ENCODE measurements around the gene IL27RA. TPM values are rescaled to one million over a fixed set of nuclear protein-coding genes. Genes with fewer than 3 reads are reported as not detected.

IL27RA gene
- total RNA-seq, 1 donor from 2014 or later, result 1.5 TPM

DNA sequence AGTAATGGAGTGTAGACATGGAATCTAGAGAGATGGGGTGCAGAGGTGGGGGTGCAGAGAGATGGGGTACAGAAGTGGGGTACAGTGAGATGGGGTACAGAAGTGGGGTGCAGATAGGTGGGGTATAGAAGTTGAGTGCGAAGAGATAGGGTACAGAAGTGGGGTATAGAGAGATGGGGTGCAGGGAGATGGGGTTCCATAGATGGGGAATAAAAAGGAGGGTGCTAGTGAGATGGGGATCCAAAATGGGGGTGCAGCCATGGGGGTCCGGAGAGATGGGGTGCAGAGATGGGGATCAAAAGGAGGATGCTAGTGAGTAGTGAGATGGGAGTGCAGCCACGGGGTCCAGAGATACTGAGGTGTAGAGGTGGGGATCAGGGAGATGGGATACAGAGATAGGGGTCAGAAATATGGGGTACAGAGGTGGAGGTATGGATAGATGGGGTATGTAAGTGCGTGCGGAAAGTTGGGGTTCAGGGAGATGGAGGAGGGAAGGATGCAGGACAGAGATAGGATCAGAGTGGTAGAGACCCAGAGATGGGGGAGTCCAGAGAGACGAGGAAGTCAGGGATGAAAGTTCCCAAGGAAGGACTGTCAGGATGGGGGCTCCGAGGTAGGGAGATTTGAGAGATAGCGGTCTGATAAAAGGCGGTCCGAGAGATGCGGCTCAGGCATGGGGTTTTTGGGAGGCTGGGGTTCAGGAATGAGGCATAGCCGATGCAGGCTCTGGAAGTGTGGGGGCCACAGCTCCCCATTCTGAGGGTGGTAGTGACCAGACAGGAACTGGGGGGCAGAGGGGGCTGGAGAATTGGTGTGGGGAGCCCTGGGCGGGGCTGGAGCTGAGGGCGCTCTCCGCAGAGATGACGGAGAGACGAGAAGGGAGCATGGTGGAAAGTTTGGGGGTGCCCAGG is 26.9 kb downstream of the IL27RA start:
- H3K4me3 ChIP-seq, result peak overlapping the region; percentile 50 to 59
- no peaks in the 10 kb centered on the region for H3K27me3 ChIP-seq
- peaks cover 12% of the 10 kb centered on the region for H3K4me1 ChIP-seq
- no peak overlapping the region for H3K27ac ChIP-seq
- intact Hi-C loops (cut with DNase I), result no loop called here
- DNase-seq (ENCODE audit: extremely low spot score in 2 of 2), result no peak
- H3K9me3 ChIP-seq, result no peaks in the 10 kb centered on the region
- no peak for TF ChIP-seq POLR2A (IDR thresholded peaks at IDR 0.05)
- TF ChIP-seq POLR2AphosphoS5 (IDR thresholded peaks at IDR 0.05; ENCODE audit: insufficient read depth in 1 of 2, low read depth in 1 of 2), result no peak
- TF ChIP-seq, protein P1, sequence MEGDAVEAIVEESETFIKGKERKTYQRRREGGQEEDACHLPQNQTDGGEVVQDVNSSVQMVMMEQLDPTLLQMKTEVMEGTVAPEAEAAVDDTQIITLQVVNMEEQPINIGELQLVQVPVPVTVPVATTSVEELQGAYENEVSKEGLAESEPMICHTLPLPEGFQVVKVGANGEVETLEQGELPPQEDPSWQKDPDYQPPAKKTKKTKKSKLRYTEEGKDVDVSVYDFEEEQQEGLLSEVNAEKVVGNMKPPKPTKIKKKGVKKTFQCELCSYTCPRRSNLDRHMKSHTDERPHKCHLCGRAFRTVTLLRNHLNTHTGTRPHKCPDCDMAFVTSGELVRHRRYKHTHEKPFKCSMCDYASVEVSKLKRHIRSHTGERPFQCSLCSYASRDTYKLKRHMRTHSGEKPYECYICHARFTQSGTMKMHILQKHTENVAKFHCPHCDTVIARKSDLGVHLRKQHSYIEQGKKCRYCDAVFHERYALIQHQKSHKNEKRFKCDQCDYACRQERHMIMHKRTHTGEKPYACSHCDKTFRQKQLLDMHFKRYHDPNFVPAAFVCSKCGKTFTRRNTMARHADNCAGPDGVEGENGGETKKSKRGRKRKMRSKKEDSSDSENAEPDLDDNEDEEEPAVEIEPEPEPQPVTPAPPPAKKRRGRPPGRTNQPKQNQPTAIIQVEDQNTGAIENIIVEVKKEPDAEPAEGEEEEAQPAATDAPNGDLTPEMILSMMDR (IDR thresholded peaks at IDR 0.05), result no peak
- no peaks in the 10 kb centered on the region for H3K36me3 ChIP-seq

- H3K9me3 ChIP-seq, result no peaks in the 10 kb centered on the region
- peaks cover 12% of the 10 kb centered on the region for H3K4me1 ChIP-seq
- no peak for TF ChIP-seq POLR2AphosphoS5 (IDR thresholded peaks at IDR 0.05; ENCODE audit: insufficient read depth in 1 of 2, low read depth in 1 of 2)
- TF ChIP-seq, protein P1 (IDR thresholded peaks at IDR 0.05), result peak in 1 of 3 experiments; percentile 20
- DNase-seq (ENCODE audit: extremely low spot score in 2 of 2), result no peak
- no peaks in the 10 kb centered on the region for H3K27me3 ChIP-seq
- H3K4me3 ChIP-seq, result no peak overlapping the region
- no peaks in the 10 kb centered on the region for H3K36me3 ChIP-seq
- intact Hi-C loops (cut with DNase I), result no loop called here
- no peak overlapping the region for H3K27ac ChIP-seq
These were observed 27.5 kb downstream of the IL27RA start for GRCh38 chr19:14059093-14059480.

GRCh38 chr19:14059652-14060155 is 28.1 kb downstream of the IL27RA start:
- peaks cover 12% of the 10 kb centered on the region for H3K4me1 ChIP-seq
- no peaks in the 10 kb centered on the region for H3K36me3 ChIP-seq
- H3K9me3 ChIP-seq, result no peaks in the 10 kb centered on the region
- no peak overlapping the region for H3K27ac ChIP-seq
- intact Hi-C loops (cut with DNase I), result no loop called here
- no peak for DNase-seq (ENCODE audit: extremely low spot score in 2 of 2)
- TF ChIP-seq POLR2AphosphoS5 (IDR thresholded peaks at IDR 0.05; ENCODE audit: insufficient read depth in 1 of 2, low read depth in 1 of 2), result no peak
- TF ChIP-seq POLR2A (IDR thresholded peaks at IDR 0.05), result no peak
- TF ChIP-seq, protein P1 (IDR thresholded peaks at IDR 0.05), result no peak
- H3K27me3 ChIP-seq, result no peaks in the 10 kb centered on the region
- H3K4me3 ChIP-seq, result no peak overlapping the region

- no peak for DNase-seq (ENCODE audit: extremely low spot score in 2 of 2)
- no peaks in the 10 kb centered on the region for H3K9me3 ChIP-seq
- H3K4me1 ChIP-seq, result peaks cover 12% of the 10 kb centered on the region
- TF ChIP-seq, protein P1 (IDR thresholded peaks at IDR 0.05), result no peak
- TF ChIP-seq POLR2A (IDR thresholded peaks at IDR 0.05), result no peak
- TF ChIP-seq POLR2AphosphoS5 (IDR thresholded peaks at IDR 0.05; ENCODE audit: insufficient read depth in 1 of 2, low read depth in 1 of 2), result no peak
- intact Hi-C loops (cut with DNase I), result no loop called here
- no peaks in the 10 kb centered on the region for H3K27me3 ChIP-seq
- H3K36me3 ChIP-seq, result no peaks in the 10 kb centered on the region
- H3K27ac ChIP-seq, result no peak overlapping the region
- H3K4me3 ChIP-seq, result no peak overlapping the region
These were observed 29.7 kb downstream of the IL27RA start for GRCh38 chr19:14061081-14061749.

Measured in vagina (tissue), 2 donors.